WTC11 (cell line): Measurements from ENCODE around the gene ZNF521. TPM values are rescaled to one million over a fixed set of nuclear protein-coding genes. Genes with fewer than 3 reads are reported as not detected.
A peak's percentile ranks its signal among the peaks of the same experiment; 100 is the strongest.

Experiments
- ATAC-seq: fragments of 200-7000 bp; cut with Tn5 transposase; 2 replicates; pipeline ENCODE4 v1.10.0; 2021; ENCODE audit warnings: mild to moderate bottlenecking, moderate library complexity
- CTCF ChIA-PET: fragments of 300-600 bp; sonication (Branson Sonifier 250); formaldehyde crosslinking; loops from one replicate; lab custom pipeline; 2021; ENCODE audit warnings: antibody characterized with exemption; lab: Charles Lee
- POLR2A ChIA-PET: fragments of 350-600 bp; sonication (Branson Sonifier 250); formaldehyde crosslinking; loops from one replicate; lab custom pipeline; 2021; ENCODE audit warnings: antibody characterized with exemption; lab: Charles Lee
- DNase-seq: peaks from one replicate; pipeline ENCODE4 v3.0.0; 2021; ENCODE audit warnings: low spot score
- H3K27ac Mint-ChIP-seq: 2 replicates; pipeline ENCODE4 v1.8.0; 2021; ENCODE audit warnings: mixed read lengths
- H3K27me3 Mint-ChIP-seq: 2 replicates; pipeline ENCODE4 v1.8.0; 2021; ENCODE audit warnings: low read depth, mild to moderate bottlenecking, moderate library complexity, mixed read lengths
- H3K36me3 Mint-ChIP-seq: 2 replicates; pipeline ENCODE4 v1.8.0; 2021; ENCODE audit warnings: mixed read lengths
- H3K4me1 Mint-ChIP-seq: 2 replicates; pipeline ENCODE4 v1.8.0; 2022; ENCODE audit warnings: mixed read lengths
- H3K4me3 Mint-ChIP-seq: 2 replicates; pipeline ENCODE4 v1.8.0; 2021; ENCODE audit warnings: mild to moderate bottlenecking, moderate library complexity, mixed read lengths
- H3K9me3 Mint-ChIP-seq: 2 replicates; pipeline ENCODE4 v1.8.0; 2021; ENCODE audit warnings: mixed read lengths
- ATF1 ChIP-seq: sonication (generic); formaldehyde crosslinking; IDR thresholded peaks from 2 replicates; pipeline ENCODE4 v1.8.1; 2023; ENCODE audit warnings: mild to moderate bottlenecking, moderate library complexity, missing genetic modification reagents
- ATF2 ChIP-seq: sonication (generic); formaldehyde crosslinking; IDR thresholded peaks from 2 replicates; pipeline ENCODE4 v1.8.1; 2022; ENCODE audit warnings: low read depth, missing genetic modification reagents, borderline replicate concordance
- E2F5 ChIP-seq: sonication (generic); formaldehyde crosslinking; IDR thresholded peaks from 2 replicates; pipeline ENCODE4 v1.8.1; 2022; ENCODE audit warnings: mild to moderate bottlenecking, moderate library complexity, missing genetic modification reagents
- EMX1 ChIP-seq: fragments of 250-450 bp; sonication (Bioruptor Pico); IDR thresholded peaks from 2 replicates; pipeline ENCODE4 v1.8.0; 2021; ENCODE audit warnings: mild to moderate bottlenecking
- ESRRA ChIP-seq: sonication (generic); formaldehyde crosslinking; IDR thresholded peaks from 2 replicates; pipeline ENCODE4 v1.8.1; 2022; ENCODE audit warnings: mild to moderate bottlenecking, missing genetic modification reagents, borderline replicate concordance
- FOXK1 ChIP-seq: sonication (generic); formaldehyde crosslinking; IDR thresholded peaks from 2 replicates; pipeline ENCODE4 v1.8.0; 2022; ENCODE audit warnings: mild to moderate bottlenecking, moderate library complexity, missing genetic modification reagents
- GABPB1 ChIP-seq: sonication (generic); formaldehyde crosslinking; IDR thresholded peaks from 2 replicates; pipeline ENCODE4 v1.8.1; 2023; ENCODE audit warnings: mild to moderate bottlenecking, missing genetic modification reagents
- GRHL2 ChIP-seq: fragments of 250-450 bp; sonication (Bioruptor Pico); IDR thresholded peaks from 2 replicates; pipeline ENCODE4 v1.8.0; 2022; ENCODE audit warnings: mild to moderate bottlenecking, moderate library complexity; ENCODE audit not compliant: insufficient replicate concordance, severe bottlenecking
- IRF2 ChIP-seq: sonication (generic); formaldehyde crosslinking; IDR thresholded peaks from 2 replicates; pipeline ENCODE4 v1.8.0; 2022; ENCODE audit warnings: low read depth, missing genetic modification reagents, borderline replicate concordance
- JUN ChIP-seq: sonication (generic); formaldehyde crosslinking; IDR thresholded peaks from 2 replicates; pipeline ENCODE4 v1.8.0; 2023; ENCODE audit warnings: mild to moderate bottlenecking, missing genetic modification reagents
- NR1H2 ChIP-seq: sonication (generic); formaldehyde crosslinking; IDR thresholded peaks from 2 replicates; pipeline ENCODE4 v1.9.0; 2021; ENCODE audit warnings: mild to moderate bottlenecking, moderate library complexity, missing genetic modification reagents
- NR2C2 ChIP-seq: sonication (generic); formaldehyde crosslinking; IDR thresholded peaks from 2 replicates; pipeline ENCODE4 v1.8.0; 2022; ENCODE audit warnings: mild to moderate bottlenecking, missing genetic modification reagents
- OVOL2 ChIP-seq: fragments of 250-450 bp; sonication (Bioruptor Pico); IDR thresholded peaks from 2 replicates; pipeline ENCODE4 v1.9.0; 2021; ENCODE audit warnings: mild to moderate bottlenecking, borderline replicate concordance
- SOX15 ChIP-seq: fragments of 250-450 bp; sonication (Bioruptor Pico); IDR thresholded peaks from 2 replicates; pipeline ENCODE4 v1.9.0; 2021; ENCODE audit warnings: mild to moderate bottlenecking
- STAT6 ChIP-seq: sonication (generic); formaldehyde crosslinking; conservative IDR thresholded peaks from 2 replicates; pipeline ENCODE4 v1.8.1; 2023; ENCODE audit warnings: mild to moderate bottlenecking, low read depth, missing genetic modification reagents, moderate library complexity
- TEAD1 ChIP-seq: sonication (generic); formaldehyde crosslinking; IDR thresholded peaks from 2 replicates; pipeline ENCODE4 v1.8.0; 2022; ENCODE audit warnings: mild to moderate bottlenecking, missing genetic modification reagents
- TEAD4 ChIP-seq: sonication (generic); formaldehyde crosslinking; IDR thresholded peaks from 2 replicates; pipeline ENCODE4 v1.8.0; 2022; ENCODE audit warnings: mild to moderate bottlenecking, missing genetic modification reagents
- USF1 ChIP-seq: sonication (generic); formaldehyde crosslinking; IDR thresholded peaks from 2 replicates; pipeline ENCODE4 v1.8.0; 2022; ENCODE audit warnings: mild to moderate bottlenecking, missing genetic modification reagents
- ZBTB21 ChIP-seq: sonication (generic); formaldehyde crosslinking; IDR thresholded peaks from 2 replicates; pipeline ENCODE4 v1.8.1; 2023; ENCODE audit warnings: mild to moderate bottlenecking, missing genetic modification reagents, borderline replicate concordance
- ZNF219 ChIP-seq: sonication (generic); formaldehyde crosslinking; IDR thresholded peaks from 2 replicates; pipeline ENCODE4 v1.8.0; 2023; ENCODE audit warnings: missing genetic modification reagents, mild to moderate bottlenecking, borderline replicate concordance
- total RNA-seq: library from RNA; stranded (reverse); gene quantifications from 3 replicates; pipeline ENCODE4 v1.2.3, GENCODE V29; 2021
- TF ChIP-seq, protein P1 (sequence below): fragments of 250-450 bp; sonication (Bioruptor Pico); IDR thresholded peaks from 2 replicates; pipeline ENCODE4 v1.9.0; 2021; ENCODE audit warnings: moderate library complexity, mild to moderate bottlenecking, inconsistent platforms, borderline replicate concordance
- TF ChIP-seq, protein P2 (sequence below): fragments of 250-450 bp; sonication (Bioruptor Pico); IDR thresholded peaks from 2 replicates; pipeline ENCODE4 v1.9.0; 2021; ENCODE audit warnings: mild to moderate bottlenecking
- TF ChIP-seq, protein P3 (sequence below): sonication (generic); formaldehyde crosslinking; IDR thresholded peaks from 2 replicates; pipeline ENCODE4 v1.8.0; 2022; ENCODE audit warnings: mild to moderate bottlenecking, missing genetic modification reagents
- TF ChIP-seq, protein P4 (sequence below): fragments of 250-450 bp; sonication (Bioruptor Pico); conservative IDR thresholded peaks from 2 replicates; pipeline ENCODE4 v1.9.0; 2021; ENCODE audit warnings: mild to moderate bottlenecking

Gene ZNF521
- total RNA-seq, 1 experiment from 2014 or later, result 15.3 TPM

- POLR2A ChIA-PET, result no interaction called here
Measured at GRCh38 chr18:25223211-25223610, 128.8 kb downstream of the ZNF521 start.

DNA sequence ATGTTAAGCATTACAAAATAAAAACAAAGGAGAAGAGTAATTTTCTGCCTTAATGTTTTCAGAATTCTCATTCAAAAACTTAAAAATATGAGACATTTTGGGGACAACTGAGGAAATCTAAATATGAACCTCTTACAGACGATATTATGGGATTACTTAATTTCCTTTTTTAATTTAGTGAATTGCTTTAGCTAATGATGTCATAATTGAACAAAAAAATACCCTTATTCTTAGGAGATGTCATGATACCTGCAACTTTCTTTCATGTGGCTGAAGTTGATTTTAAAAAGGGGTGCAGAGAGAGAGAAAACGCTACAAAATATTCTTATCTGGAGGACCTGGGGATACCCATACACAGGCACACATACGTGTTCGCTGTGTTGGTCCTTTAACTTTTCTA lies 129.3 kb downstream of the ZNF521 start:
- DNase-seq (no peak), ATAC-seq (no peak)
- Mint-ChIP-seq H3K27me3 (no peaks in the 10 kb centered on the region), H3K4me3 (no peak overlapping the region), H3K36me3 (peaks cover 20% of the 10 kb centered on the region), H3K27ac (no peak overlapping the region), H3K4me1 (peaks cover 17% of the 10 kb centered on the region), H3K9me3 (no peaks in the 10 kb centered on the region)
- ChIA-PET CTCF (interaction anchor here (0.5 kb wide), 1 partner anchor 679 kb away, joined by 3 read pairs; no protein-coding TSS in a partner anchor), POLR2A (no interaction called here)
- TF ChIP-seq SOX15 (CRISPR knock-in tag) (no peak), GRHL2 (CRISPR knock-in tag) (no peak), FOXK1 (no peak), ESRRA (CRISPR knock-in tag) (no peak), ZNF219 (no peak), STAT6 (CRISPR knock-in tag) (no peak)
- TF ChIP-seq, protein P1, sequence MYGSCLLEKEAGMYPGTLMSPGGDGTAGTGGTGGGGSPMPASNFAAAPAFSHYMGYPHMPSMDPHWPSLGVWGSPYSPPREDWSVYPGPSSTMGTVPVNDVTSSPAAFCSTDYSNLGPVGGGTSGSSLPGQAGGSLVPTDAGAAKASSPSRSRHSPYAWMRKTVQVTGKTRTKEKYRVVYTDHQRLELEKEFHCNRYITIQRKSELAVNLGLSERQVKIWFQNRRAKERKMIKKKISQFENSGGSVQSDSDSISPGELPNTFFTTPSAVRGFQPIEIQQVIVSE (CRISPR knock-in tag), result no peak

More at GRCh38 chr18:25223211-25223610, 128.8 kb downstream of the ZNF521 start:
- H3K4me1 Mint-ChIP-seq, result peaks cover 17% of the 10 kb centered on the region
- TF ChIP-seq NR2C2 (CRISPR knock-in tag), result no peak
- no peak for TF ChIP-seq ZBTB21
- TF ChIP-seq TEAD4 (CRISPR knock-in tag), result no peak
- no peak for TF ChIP-seq TEAD1 (CRISPR knock-in tag)
- no peak for TF ChIP-seq GABPB1 (CRISPR knock-in tag)
- no peak for TF ChIP-seq ATF1 (CRISPR knock-in tag)
- TF ChIP-seq EMX1 (CRISPR knock-in tag), result no peak
- TF ChIP-seq NR1H2 (CRISPR knock-in tag), result no peak
- no peak for TF ChIP-seq OVOL2
- TF ChIP-seq, protein P2, sequence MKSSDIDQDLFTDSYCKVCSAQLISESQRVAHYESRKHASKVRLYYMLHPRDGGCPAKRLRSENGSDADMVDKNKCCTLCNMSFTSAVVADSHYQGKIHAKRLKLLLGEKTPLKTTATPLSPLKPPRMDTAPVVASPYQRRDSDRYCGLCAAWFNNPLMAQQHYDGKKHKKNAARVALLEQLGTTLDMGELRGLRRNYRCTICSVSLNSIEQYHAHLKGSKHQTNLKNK (CRISPR knock-in tag), result no peak
- no peak for TF ChIP-seq E2F5 (CRISPR knock-in tag)
- no peak for TF ChIP-seq ATF2 (CRISPR knock-in tag)
- TF ChIP-seq, protein P3, sequence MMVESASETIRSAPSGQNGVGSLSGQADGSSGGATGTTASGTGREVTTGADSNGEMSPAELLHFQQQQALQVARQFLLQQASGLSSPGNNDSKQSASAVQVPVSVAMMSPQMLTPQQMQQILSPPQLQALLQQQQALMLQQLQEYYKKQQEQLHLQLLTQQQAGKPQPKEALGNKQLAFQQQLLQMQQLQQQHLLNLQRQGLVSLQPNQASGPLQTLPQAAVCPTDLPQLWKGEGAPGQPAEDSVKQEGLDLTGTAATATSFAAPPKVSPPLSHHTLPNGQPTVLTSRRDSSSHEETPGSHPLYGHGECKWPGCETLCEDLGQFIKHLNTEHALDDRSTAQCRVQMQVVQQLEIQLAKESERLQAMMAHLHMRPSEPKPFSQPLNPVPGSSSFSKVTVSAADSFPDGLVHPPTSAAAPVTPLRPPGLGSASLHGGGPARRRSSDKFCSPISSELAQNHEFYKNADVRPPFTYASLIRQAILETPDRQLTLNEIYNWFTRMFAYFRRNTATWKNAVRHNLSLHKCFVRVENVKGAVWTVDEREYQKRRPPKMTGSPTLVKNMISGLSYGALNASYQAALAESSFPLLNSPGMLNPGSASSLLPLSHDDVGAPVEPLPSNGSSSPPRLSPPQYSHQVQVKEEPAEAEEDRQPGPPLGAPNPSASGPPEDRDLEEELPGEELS (CRISPR knock-in tag), result no peak
- TF ChIP-seq IRF2, result no peak
- no peak for TF ChIP-seq USF1 (CRISPR knock-in tag)
- no peak for TF ChIP-seq JUN (CRISPR knock-in tag)
- TF ChIP-seq, protein P4, sequence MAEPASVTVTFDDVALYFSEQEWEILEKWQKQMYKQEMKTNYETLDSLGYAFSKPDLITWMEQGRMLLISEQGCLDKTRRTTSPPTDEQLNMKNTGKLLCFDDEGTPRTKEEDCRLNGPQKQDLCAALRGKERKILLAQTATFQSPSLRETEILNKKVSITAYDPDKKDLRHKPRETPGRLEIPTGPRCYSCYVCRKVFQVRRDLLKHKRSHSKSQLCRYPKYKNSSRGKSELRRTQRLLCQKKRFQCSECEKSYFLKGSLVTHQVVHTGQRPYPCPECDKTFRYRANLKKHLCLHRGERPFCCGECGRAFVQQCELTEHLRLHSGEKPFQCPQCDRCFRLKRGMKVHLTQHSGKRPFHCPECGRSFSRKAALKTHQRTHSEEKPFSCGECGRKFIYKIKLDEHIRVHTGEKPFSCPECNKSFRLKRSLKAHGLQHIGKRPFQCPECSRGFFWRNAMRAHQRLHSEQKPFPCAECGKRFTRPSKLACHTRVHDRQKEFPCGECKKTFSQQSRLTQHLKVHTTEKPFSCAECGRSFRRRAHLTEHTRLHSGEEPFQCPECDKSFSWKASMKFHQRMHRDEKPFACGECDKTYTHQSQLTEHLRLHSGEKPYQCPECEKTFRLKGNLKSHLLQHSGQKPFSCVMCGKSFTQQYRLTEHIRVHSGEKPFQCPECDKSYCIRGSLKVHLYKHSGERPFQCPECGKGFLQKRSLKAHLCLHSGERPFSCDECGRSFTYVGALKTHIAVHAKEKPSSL (CRISPR knock-in tag), result no peak
- CTCF ChIA-PET, result no interaction called here
- no peaks in the 10 kb centered on the region for H3K9me3 Mint-ChIP-seq
- ATAC-seq, result peak; percentile 74
- H3K4me3 Mint-ChIP-seq, result no peak overlapping the region
- no peak overlapping the region for H3K27ac Mint-ChIP-seq
- peaks cover 17% of the 10 kb centered on the region for H3K36me3 Mint-ChIP-seq
- no peaks in the 10 kb centered on the region for H3K27me3 Mint-ChIP-seq
- peak; percentile 63 for DNase-seq
